Nephron (organoid): ENCODE results near the gene ATP6V1C2.
A peak's percentile ranks its signal among the peaks of the same experiment; 100 is the strongest.
"Not testable (repeated sequence)": the region's sequence is repeated elsewhere in the genome, so short reads cannot be mapped to it uniquely, and the experiment has no call there.

ENCODE experiments used
- H3K27ac Mint-ChIP-seq, 3 experiments: 2 replicates each; pipeline ENCODE4 v1.8.0; 2020; ENCODE audit warnings: mixed read lengths in 3 of 3, mild to moderate bottlenecking in 2 of 3, moderate library complexity in 1 of 3
- H3K27me3 Mint-ChIP-seq: 2 replicates; pipeline ENCODE4 v1.8.0; 2021; ENCODE audit warnings: low read depth, mild to moderate bottlenecking, moderate library complexity, mixed read lengths
- H3K36me3 Mint-ChIP-seq: 2 replicates; pipeline ENCODE4 v1.8.0; 2020; ENCODE audit warnings: low read depth, mixed read lengths
- H3K4me1 Mint-ChIP-seq: 2 replicates; pipeline ENCODE4 v1.8.0; 2020; ENCODE audit warnings: mixed read lengths
- H3K4me3 Mint-ChIP-seq, 3 experiments: 2 replicates each; pipeline ENCODE4 v1.8.0; 2020; ENCODE audit warnings: mild to moderate bottlenecking in 3 of 3, mixed read lengths in 3 of 3, moderate library complexity in 2 of 3
- H3K9me3 Mint-ChIP-seq: 2 replicates; pipeline ENCODE4 v1.8.0; 2020; ENCODE audit warnings: mixed read lengths
- TF ChIP-seq, protein P1 (sequence below), 3 experiments: fragments of 200-600 bp; sonication (generic); IDR thresholded peaks; one replicate each; pipeline ENCODE4 v1.5.0; 2021; ENCODE audit warnings: antibody characterized with exemption in 3 of 3; ENCODE audit not compliant: unreplicated experiment in 3 of 3

ATP6V1C2 gene

DNA sequence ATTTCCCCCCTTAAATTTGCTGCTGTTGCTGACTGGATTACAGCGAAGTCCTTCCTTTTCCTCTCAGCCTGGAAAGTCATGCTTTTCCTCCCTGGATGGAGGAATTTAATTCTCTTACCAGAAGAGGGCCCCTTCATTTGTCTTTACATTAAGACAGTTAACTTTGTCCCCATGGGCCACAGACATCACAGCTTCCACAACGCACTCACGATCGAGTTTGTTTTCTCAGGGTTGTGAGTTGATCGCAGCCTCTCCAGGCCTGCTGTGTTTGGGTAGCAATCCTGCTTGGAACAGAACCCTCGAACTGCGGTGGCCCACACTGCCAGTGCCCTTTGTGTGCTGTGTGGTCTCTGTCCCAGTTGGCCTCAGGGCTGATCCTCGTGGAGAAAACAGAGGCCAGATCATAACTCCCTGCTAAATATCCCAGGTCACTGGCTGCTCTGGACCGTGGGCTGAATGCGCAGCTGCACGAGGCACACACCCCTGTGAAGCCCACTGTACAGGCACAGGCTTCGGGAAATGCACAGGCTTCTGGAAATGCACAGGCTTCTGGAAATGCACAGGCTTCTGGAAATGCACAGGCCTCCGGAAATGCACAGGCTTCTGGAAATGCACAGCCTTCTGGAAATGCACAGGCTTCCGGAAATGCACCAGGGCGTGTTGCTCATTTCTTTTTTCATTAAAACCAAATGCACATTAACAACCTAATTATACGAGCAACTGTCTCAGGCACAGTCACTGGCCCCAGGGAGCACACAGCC is 93.3 kb downstream of the ATP6V1C2 start:
- TF ChIP-seq, protein P1, sequence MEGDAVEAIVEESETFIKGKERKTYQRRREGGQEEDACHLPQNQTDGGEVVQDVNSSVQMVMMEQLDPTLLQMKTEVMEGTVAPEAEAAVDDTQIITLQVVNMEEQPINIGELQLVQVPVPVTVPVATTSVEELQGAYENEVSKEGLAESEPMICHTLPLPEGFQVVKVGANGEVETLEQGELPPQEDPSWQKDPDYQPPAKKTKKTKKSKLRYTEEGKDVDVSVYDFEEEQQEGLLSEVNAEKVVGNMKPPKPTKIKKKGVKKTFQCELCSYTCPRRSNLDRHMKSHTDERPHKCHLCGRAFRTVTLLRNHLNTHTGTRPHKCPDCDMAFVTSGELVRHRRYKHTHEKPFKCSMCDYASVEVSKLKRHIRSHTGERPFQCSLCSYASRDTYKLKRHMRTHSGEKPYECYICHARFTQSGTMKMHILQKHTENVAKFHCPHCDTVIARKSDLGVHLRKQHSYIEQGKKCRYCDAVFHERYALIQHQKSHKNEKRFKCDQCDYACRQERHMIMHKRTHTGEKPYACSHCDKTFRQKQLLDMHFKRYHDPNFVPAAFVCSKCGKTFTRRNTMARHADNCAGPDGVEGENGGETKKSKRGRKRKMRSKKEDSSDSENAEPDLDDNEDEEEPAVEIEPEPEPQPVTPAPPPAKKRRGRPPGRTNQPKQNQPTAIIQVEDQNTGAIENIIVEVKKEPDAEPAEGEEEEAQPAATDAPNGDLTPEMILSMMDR (IDR thresholded peaks at IDR 0.05; ENCODE audit: unreplicated experiment in 3 of 3), result peak in 2 of 3 experiments; percentile 9 to 31
- Mint-ChIP-seq H3K9me3 (no peaks in the 10 kb centered on the region), H3K36me3 (no peaks in the 10 kb centered on the region), H3K27ac (peak overlapping the region; percentile 81 to 86 (median 82)), H3K4me3 (peak overlapping the region; percentile 75 to 89 (median 84)), H3K27me3 (peaks cover 8% of the 10 kb centered on the region), H3K4me1 (peaks cover 24% of the 10 kb centered on the region)

DNA sequence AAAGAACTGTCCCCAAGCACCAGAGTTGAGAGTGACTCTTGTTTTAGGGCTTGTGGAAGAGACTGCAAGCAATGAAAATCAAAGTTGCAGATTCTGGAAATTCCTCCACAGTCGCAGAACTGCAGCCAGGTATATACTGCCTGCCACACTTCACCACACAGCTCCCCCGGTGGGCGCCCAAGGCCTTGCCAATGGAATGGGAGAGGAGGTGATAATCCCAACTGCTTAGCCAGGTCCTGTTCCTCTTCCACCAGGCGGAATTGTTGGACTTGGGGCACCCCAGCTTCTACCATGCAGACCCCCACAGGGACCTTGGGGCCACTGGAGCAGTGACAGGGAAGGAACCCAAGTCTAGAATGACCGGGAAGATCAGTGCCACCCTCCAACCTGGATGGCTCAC is 96.0 kb downstream of the ATP6V1C2 start:
- Mint-ChIP-seq H3K9me3 (no peaks in the 10 kb centered on the region), H3K36me3 (no peaks in the 10 kb centered on the region), H3K27me3 (peaks cover 8% of the 10 kb centered on the region), H3K4me1 (peaks cover 10% of the 10 kb centered on the region), H3K27ac (no peak overlapping the region), H3K4me3 (no peak overlapping the region)
- TF ChIP-seq, protein P1 (IDR thresholded peaks at IDR 0.05; ENCODE audit: unreplicated experiment in 3 of 3), result peak in 2 of 3 experiments; percentile 11 to 16

DNA sequence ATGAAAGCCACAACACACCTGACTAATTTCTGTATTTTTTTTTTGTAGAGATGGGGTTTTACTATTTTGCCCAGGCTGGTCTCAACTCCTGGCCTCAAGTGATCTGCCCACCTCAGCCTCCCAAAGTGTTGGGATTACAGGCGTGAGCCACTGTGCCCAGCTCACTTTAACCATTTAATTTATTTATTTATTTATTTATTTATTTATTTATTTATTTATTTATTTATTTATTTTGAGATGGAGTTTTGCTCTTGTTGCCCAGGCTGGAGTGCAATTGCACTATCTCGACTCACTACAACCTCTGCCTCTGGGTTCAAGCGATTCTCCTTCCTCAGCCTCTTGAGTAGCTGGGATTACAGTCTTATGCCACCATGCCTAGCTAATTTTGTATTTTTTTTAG is 96.9 kb downstream of the ATP6V1C2 start:
- not testable (repeated sequence) for H3K4me3 Mint-ChIP-seq, H3K36me3 Mint-ChIP-seq, H3K27ac Mint-ChIP-seq, H3K4me1 Mint-ChIP-seq, H3K9me3 Mint-ChIP-seq, H3K27me3 Mint-ChIP-seq

DNA sequence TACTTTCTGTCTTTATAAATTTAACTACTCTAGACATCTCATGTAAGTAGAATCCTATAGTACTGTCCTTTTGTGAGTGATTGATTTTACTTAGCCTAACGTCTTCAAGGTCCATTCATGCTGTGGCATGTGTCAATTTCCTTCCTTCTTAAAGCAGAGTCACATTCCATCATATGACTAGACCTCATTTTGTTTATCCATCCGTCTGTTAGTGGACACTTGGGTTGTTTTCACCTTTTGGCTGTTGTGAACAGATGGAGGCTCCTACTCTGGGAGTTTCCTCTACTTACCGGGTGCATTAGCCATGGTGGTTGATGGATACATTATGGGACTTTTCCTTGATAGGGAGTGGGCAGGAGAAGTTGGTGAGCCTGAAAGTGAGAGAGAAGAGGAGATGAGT is 97.6 kb downstream of the ATP6V1C2 start:
- Mint-ChIP-seq H3K4me3 (no peak overlapping the region), H3K9me3 (no peaks in the 10 kb centered on the region), H3K36me3 (no peaks in the 10 kb centered on the region), H3K4me1 (peaks cover 10% of the 10 kb centered on the region), H3K27ac (no peak overlapping the region), H3K27me3 (peaks cover 9% of the 10 kb centered on the region)
- TF ChIP-seq, protein P1 (IDR thresholded peaks at IDR 0.05; ENCODE audit: unreplicated experiment in 3 of 3), result no peak

DNA sequence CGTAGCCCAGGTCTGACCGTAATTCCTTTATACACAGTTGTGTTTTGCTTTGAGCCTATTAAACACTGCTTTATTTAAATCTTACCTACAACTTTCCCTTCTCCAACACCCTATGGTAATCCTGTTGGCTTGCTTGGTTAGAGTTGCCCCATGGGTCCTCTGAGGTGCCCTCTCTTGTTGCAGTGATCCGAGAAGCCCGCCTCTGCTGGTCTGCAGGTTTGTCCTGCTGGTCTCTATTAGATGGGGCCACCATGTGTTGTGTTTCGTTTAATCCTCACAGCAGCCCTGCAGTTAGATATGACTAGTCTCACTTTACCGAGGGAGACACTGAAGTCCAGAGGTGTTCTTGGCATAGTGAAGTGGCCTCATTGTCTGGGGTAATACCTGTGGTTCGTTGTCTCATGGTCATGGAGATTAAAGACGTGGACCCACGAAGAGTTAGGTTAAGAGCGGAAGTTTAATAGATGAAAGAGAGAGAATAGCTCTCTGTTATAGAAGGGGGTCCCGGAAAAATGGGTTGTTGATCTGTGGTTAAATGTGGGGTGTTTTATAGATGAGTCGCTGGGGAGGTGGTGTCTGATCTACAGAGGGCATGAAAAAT is 98.4 kb downstream of the ATP6V1C2 start:
- no peak overlapping the region for H3K4me3 Mint-ChIP-seq
- peaks cover 4% of the 10 kb centered on the region for H3K4me1 Mint-ChIP-seq
- peaks cover 12% of the 10 kb centered on the region for H3K27me3 Mint-ChIP-seq
- no peaks in the 10 kb centered on the region for H3K36me3 Mint-ChIP-seq
- TF ChIP-seq, protein P1 (IDR thresholded peaks at IDR 0.05; ENCODE audit: unreplicated experiment in 3 of 3), result no peak
- no peaks in the 10 kb centered on the region for H3K9me3 Mint-ChIP-seq
- no peak overlapping the region for H3K27ac Mint-ChIP-seq

DNA sequence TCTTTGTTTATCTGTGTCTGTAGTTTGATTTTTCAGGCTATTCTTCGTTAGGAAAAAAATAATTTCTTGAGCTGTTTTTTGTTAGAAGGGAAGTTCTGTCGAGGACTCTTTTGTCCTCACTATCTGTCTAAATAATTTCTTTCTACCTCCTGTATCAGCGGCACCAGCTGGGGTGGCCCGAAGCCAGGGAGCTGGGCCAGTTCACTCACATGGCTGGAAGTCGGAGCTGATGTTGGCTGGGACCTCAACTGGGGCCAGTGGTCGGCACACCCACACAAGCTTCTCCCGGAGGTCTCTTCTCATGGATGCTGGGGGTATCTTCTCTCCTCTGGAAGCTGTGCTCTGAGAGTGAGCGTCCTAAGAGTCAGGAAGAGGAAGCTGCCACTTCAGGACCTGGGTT is 99.1 kb downstream of the ATP6V1C2 start:
- Mint-ChIP-seq H3K27me3 (peaks cover 12% of the 10 kb centered on the region), H3K36me3 (no peaks in the 10 kb centered on the region), H3K4me1 (peaks cover 4% of the 10 kb centered on the region), H3K27ac (no peak overlapping the region), H3K4me3 (no peak overlapping the region), H3K9me3 (peaks cover 3% of the 10 kb centered on the region)
- TF ChIP-seq, protein P1 (IDR thresholded peaks at IDR 0.05; ENCODE audit: unreplicated experiment in 3 of 3), result no peak
